ENCODE data around the gene PTPN14. TPM values are rescaled to one million over a fixed set of nuclear protein-coding genes. Genes with fewer than 3 reads are reported as not detected.
A peak's percentile ranks its signal among the peaks of the same experiment; 100 is the strongest.

Gene PTPN14
- total RNA-seq, 1 experiment from 2014 or later = 76.4 TPM

DNA sequence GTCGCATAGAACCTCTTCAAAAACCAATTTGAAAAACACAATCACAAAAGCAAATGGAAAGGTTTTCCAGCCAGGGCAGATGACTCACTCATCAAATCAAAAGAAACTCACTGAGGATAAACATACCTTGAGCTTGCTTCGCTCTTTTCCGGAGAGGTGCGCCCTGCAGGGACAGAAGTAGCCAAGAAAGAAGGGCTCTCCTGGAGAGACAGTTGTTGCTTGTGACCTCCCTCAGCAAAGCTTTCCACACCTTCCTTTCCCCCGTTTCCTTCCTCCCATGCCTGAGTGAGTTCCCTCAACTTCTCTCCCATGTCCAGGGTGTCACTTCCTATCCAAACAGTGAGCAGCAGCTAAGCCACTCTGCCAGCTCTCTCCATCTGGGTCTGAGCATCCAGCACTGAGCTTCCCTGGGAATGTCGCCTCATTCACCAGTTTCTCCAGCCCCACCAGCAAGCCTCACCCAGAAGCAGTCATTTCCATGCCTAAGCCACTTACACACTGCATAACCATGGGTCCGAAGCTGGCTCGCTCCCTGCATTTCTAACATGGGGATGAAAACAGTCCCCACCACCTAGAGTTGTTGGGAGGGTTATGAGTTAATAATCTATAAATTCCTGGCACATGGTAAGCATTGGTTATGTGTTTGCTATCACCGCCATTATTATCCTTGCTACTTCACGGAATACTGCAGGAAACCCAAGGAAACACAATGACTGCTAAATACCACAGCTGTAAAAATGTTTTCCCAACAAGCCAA, 75.0 kb downstream of the PTPN14 start:
- no peak overlapping the region for H3K4me2 ChIP-seq (ENCODE audit: insufficient read depth, insufficient read length, low read length)
- H3K9ac ChIP-seq (ENCODE audit: extremely low read depth, insufficient read length, low read length) = no peak overlapping the region
- no peak overlapping the region for H2AFZ ChIP-seq (ENCODE audit: low read length)

More for the DNA sequence above, 75.0 kb downstream of the PTPN14 start:
- H3K18ac ChIP-seq (ENCODE audit: insufficient read length, low read depth, low read length) = no peak overlapping the region
- no peak overlapping the region for H4K5ac ChIP-seq (ENCODE audit: insufficient read length, low read depth, low read length)
- no peak for TF ChIP-seq CTCF (conservative IDR thresholded peaks at IDR 0.05)
- Mint-ChIP-seq H3K4me3 (no peak overlapping the region), H3K27ac (peak overlapping the region; percentile 3 to 81 (median 17); a peak in 5 of 7 replicates), H3K4me1 (peaks cover 57 to 64% of the 10 kb centered on the region in 2 experiments), H3K9me3 (no peaks in the 10 kb centered on the region), H3K36me3 (ENCODE audit: insufficient read depth in 1 of 3, low read depth in 3 of 3) (no peaks in the 10 kb centered on the region; a peak in 1 of 7 replicates), H3K27me3 (ENCODE audit: low read depth) (no peaks in the 10 kb centered on the region)
- peaks cover 24% of the 10 kb centered on the region for H3K4me1 ChIP-seq (ENCODE audit: insufficient read depth, low read length)
- no peak overlapping the region for H4K8ac ChIP-seq (replicated peaks; ENCODE audit: insufficient read length, low read depth, low read length)
- no peak overlapping the region for H2BK20ac ChIP-seq (ENCODE audit: low read depth, low read length, poor library complexity, severe bottlenecking)
- H3K4ac ChIP-seq (ENCODE audit: low read depth, low read length) = no peak overlapping the region
- peaks cover 4% of the 10 kb centered on the region for H3K79me1 ChIP-seq (ENCODE audit: insufficient read depth, low read depth, low read length, poor library complexity, severe bottlenecking)
- H4K20me1 ChIP-seq (ENCODE audit: control insufficient read depth, insufficient read depth, insufficient read length) = no peaks in the 10 kb centered on the region
- no peak overlapping the region for H3K23ac ChIP-seq (ENCODE audit: insufficient read length, low read depth, low read length)
- no peak overlapping the region for H2BK12ac ChIP-seq (ENCODE audit: insufficient read length, low read depth, low read length)
- H2BK5ac ChIP-seq (ENCODE audit: insufficient read length, low read length) = no peak overlapping the region
- H2AK5ac ChIP-seq (ENCODE audit: insufficient read length, low read length) = no peak overlapping the region
- no peak overlapping the region for H3K14ac ChIP-seq (ENCODE audit: insufficient read depth, low read length)
- H3K23me2 ChIP-seq (ENCODE audit: insufficient read length, low read depth, low read length, poor library complexity, severe bottlenecking) = no peaks in the 10 kb centered on the region
- WGBS (ENCODE audit: extremely low coverage, insufficient read length, low lambda C conversion rate) = no CpG with 5 or more reads among the region's 10 CpGs
- no peak overlapping the region for H4K91ac ChIP-seq (ENCODE audit: insufficient read length, low read depth, low read length)
- peaks cover 25% of the 10 kb centered on the region; the same call in 1 of the 2 replicates for H3K79me2 ChIP-seq (ENCODE audit: insufficient read depth, low read length)
- no peaks in the 10 kb centered on the region for H3K9me3 ChIP-seq (ENCODE audit: control insufficient read depth, low read depth, low read length)
- no peak overlapping the region for H3T11ph ChIP-seq (ENCODE audit: low read length)
- H3K56ac ChIP-seq (ENCODE audit: insufficient read length, low read depth, low read length) = no peak overlapping the region
- no peak overlapping the region for H2BK120ac ChIP-seq (ENCODE audit: low read depth, low read length, poor library complexity, severe bottlenecking)
- no peak overlapping the region for H2BK15ac ChIP-seq (ENCODE audit: low read depth, low read length)
- DNase-seq = peak; percentile 50
- H3K27ac ChIP-seq (ENCODE audit: insufficient read length, low read depth, low read length) = peak overlapping the region; percentile 2
- H3K27me3 ChIP-seq (ENCODE audit: insufficient read depth, low read length) = no peaks in the 10 kb centered on the region
